Endothelial cell of umbilical vein (primary cell): Measurements from ENCODE around the gene ZNFX1. TPM values are rescaled to one million over a fixed set of nuclear protein-coding genes. Genes with fewer than 3 reads are reported as not detected.

ENCODE experiments used
- BruUV-seq: library from RNA; stranded (reverse); fragments of 400-500 nt; replicated peaks from 2 replicates; lab custom pipeline; 2021; lab: Mats Ljungman, UMichigan
- CTCF ChIA-PET: fragments of 300-600, 350-600 bp; sonication (Branson Sonifier 250); formaldehyde crosslinking; loops from one replicate; lab custom pipeline; 2021; ENCODE audit warnings: antibody characterized with exemption, inconsistent platforms; lab: Charles Lee
- POLR2A ChIA-PET: fragments of 300-600, 350-600 bp; sonication (Branson Sonifier 250); formaldehyde crosslinking; loops from one replicate; lab custom pipeline; 2021; ENCODE audit warnings: antibody characterized with exemption, inconsistent platforms; lab: Charles Lee
- DNase-seq: peaks from one replicate; pipeline ENCODE4 v3.0.0-alpha.2; 2011; ENCODE audit warnings: low read depth, low spot score
- FAIRE-seq: peaks from 2 replicates; lab custom pipeline; 2011; peaks lifted over from hg19 to GRCh38; lab: Jason Lieb, UNC
- H2AFZ ChIP-seq: 2 replicates; pipeline ENCODE4 v1.6.0; 2012; ENCODE audit warnings: low read depth, low read length, control low read depth, inconsistent platforms
- H3K27ac ChIP-seq: 2 replicates; pipeline ENCODE4 v1.5.1; 2011; ENCODE audit warnings: low read depth, mild to moderate bottlenecking, control low read depth, low read length, moderate library complexity; ENCODE audit not compliant: insufficient read depth
- H3K27me3 ChIP-seq, 2 experiments: 2 replicates each; pipeline versions ENCODE4 v1.6.0 to v1.6.1; 2011; ENCODE audit warnings: low read length in 2 of 2, mixed read lengths in 1 of 2; ENCODE audit not compliant: control insufficient read depth in 2 of 2, insufficient read depth in 2 of 2
- H3K36me3 ChIP-seq, 2 experiments: 2 replicates in 1 of 2; 3 replicates in 1 of 2; pipeline ENCODE4 v1.5.1; 2011; ENCODE audit warnings: low read length in 2 of 2, mild to moderate bottlenecking in 1 of 2, moderate library complexity in 1 of 2; ENCODE audit not compliant: control insufficient read depth in 2 of 2, insufficient read depth in 2 of 2; ENCODE audit errors: extremely low read depth in 1 of 2
- H3K4me1 ChIP-seq: 3 replicates; pipeline ENCODE4 v1.5.1; 2011; ENCODE audit warnings: mild to moderate bottlenecking, low read length; ENCODE audit not compliant: control insufficient read depth, insufficient read depth; ENCODE audit errors: extremely low read depth
- H3K4me2 ChIP-seq: 2 replicates; pipeline ENCODE4 v1.6.1; 2011; ENCODE audit warnings: low read length, control low read depth, mixed read lengths; ENCODE audit not compliant: insufficient read depth
- H3K4me3 ChIP-seq, 3 experiments: fragments of 200-600 bp in 1 of 3; sonication (generic), shearing (Covaris generic) in 1 of 3; replicated peaks in 1 of 3; 2 replicates each; pipeline ENCODE4 v1.5.1; 2011 to 2016; ENCODE audit warnings: control low read depth in 3 of 3, low read length in 3 of 3, mild to moderate bottlenecking in 2 of 3, inconsistent platforms in 1 of 3, low read depth in 1 of 3, moderate library complexity in 1 of 3; ENCODE audit not compliant: insufficient read depth in 1 of 3
- H3K79me2 ChIP-seq: 2 replicates; pipeline ENCODE4 v1.6.0; 2012; ENCODE audit warnings: low read length, inconsistent platforms; ENCODE audit not compliant: control insufficient read depth, insufficient read depth
- H3K9ac ChIP-seq: replicated peaks from 2 replicates; pipeline ENCODE3; 2011; ENCODE audit warnings: low read length, control low read depth; ENCODE audit not compliant: insufficient read depth; ENCODE audit errors: extremely low read depth
- H3K9me1 ChIP-seq: replicated peaks from 3 replicates; pipeline ENCODE4 v1.6.0; 2011; ENCODE audit warnings: mild to moderate bottlenecking, low read length; ENCODE audit not compliant: control insufficient read depth, insufficient read depth; ENCODE audit errors: extremely low read depth
- H3K9me3 ChIP-seq: replicated peaks from 2 replicates; pipeline ENCODE4 v1.5.1; 2012; ENCODE audit warnings: low read length, inconsistent platforms; ENCODE audit not compliant: control insufficient read depth, insufficient read depth
- H4K20me1 ChIP-seq: replicated peaks from 2 replicates; pipeline ENCODE3; 2011; ENCODE audit warnings: mild to moderate bottlenecking, low read length; ENCODE audit not compliant: control insufficient read depth, insufficient read depth; ENCODE audit errors: extremely low read depth
- EZH2 ChIP-seq: IDR thresholded peaks from 2 replicates; pipeline ENCODE4 v1.6.1; 2012; ENCODE audit warnings: borderline replicate concordance, low read depth, mild to moderate bottlenecking, moderate library complexity, low read length, inconsistent platforms; ENCODE audit not compliant: severe bottlenecking
- FOS ChIP-seq: IDR thresholded peaks from 2 replicates; pipeline ENCODE4 v1.6.1; 2011; ENCODE audit warnings: mild to moderate bottlenecking, low read length, moderate library complexity, borderline replicate concordance; ENCODE audit not compliant: insufficient read depth
- GATA2 ChIP-seq: IDR thresholded peaks from 2 replicates; pipeline ENCODE4 v1.7.0; 2011; ENCODE audit warnings: low read depth, mild to moderate bottlenecking, moderate library complexity, mixed read lengths, low read length; ENCODE audit not compliant: insufficient read length, insufficient read depth
- JUN ChIP-seq: IDR thresholded peaks from 2 replicates; pipeline ENCODE4 v1.6.1; 2011; ENCODE audit warnings: borderline replicate concordance, low read depth; ENCODE audit not compliant: insufficient read length, insufficient read depth
- MYC ChIP-seq: IDR thresholded peaks from one replicate; pipeline ENCODE4 v1.6.1; 2011; ENCODE audit warnings: mild to moderate bottlenecking, low read depth, low read length
- POLR2A ChIP-seq: IDR thresholded peaks from 2 replicates; pipeline ENCODE4 v1.6.1; 2012; ENCODE audit warnings: low read depth, mild to moderate bottlenecking, control low read depth, low read length
- POLR2AphosphoS5 ChIP-seq: IDR thresholded peaks from 2 replicates; pipeline ENCODE4 v1.6.1; 2012; ENCODE audit warnings: low read depth, mild to moderate bottlenecking, control low read depth, low read length, moderate library complexity; ENCODE audit not compliant: insufficient read depth
- dilution Hi-C: fragments of 300-500 bp; cut with MboI; formaldehyde crosslinking; loops from one replicate; pipeline ENCODE4 v1.15.0; 2019; ENCODE audit warnings: low sequenced_read_pairs; ENCODE audit not compliant: extremely low pct_ligation_motif_present
- intact Hi-C: fragments of 100-400 bp; cut with micrococcal nuclease; formaldehyde crosslinking; loops from one replicate; pipeline ENCODE4 v1.10.0; 2022
- polyA plus RNA-seq, 4 experiments: library from polyadenylated mRNA; depleted of rRNA in 3 of 4; stranded (reverse) in 3 of 4; unstranded in 1 of 4; fragments of >200 nt; gene quantifications; 2 replicates each; pipeline versions ENCODE4 v1.2.1 to v1.2.3, GENCODE V29; 2011 to 2012; ENCODE audit warnings: missing spikeins in 1 of 4
- total RNA-seq: library from RNA; stranded (reverse); gene quantifications from 2 replicates; pipeline ENCODE4 v1.2.3, GENCODE V29; 2021
- TF ChIP-seq, protein P1 (sequence below): IDR thresholded peaks from 2 replicates; pipeline ENCODE4 v1.6.1; 2011; ENCODE audit not compliant: insufficient read depth, insufficient read length
- TF ChIP-seq, protein P2 (sequence below), 2 donors: IDR thresholded peaks; 1 replicate in 1 of 2; 2 replicates in 1 of 2; pipeline ENCODE4 v1.5.1; 2011; ENCODE audit warnings: low read length in 2 of 2, mild to moderate bottlenecking in 2 of 2, moderate library complexity in 2 of 2, control low read depth in 1 of 2, inconsistent platforms in 1 of 2, low read depth in 1 of 2; ENCODE audit not compliant: insufficient read depth in 1 of 2; ENCODE audit errors: extremely low read depth in 1 of 2

The ZNFX1 gene
- total and polyA plus RNA-seq, 2 donors (not counting 3 experiments of a cell fraction or from before 2014, with no cell fraction given): 8.3 to 27.9 TPM

DNA sequence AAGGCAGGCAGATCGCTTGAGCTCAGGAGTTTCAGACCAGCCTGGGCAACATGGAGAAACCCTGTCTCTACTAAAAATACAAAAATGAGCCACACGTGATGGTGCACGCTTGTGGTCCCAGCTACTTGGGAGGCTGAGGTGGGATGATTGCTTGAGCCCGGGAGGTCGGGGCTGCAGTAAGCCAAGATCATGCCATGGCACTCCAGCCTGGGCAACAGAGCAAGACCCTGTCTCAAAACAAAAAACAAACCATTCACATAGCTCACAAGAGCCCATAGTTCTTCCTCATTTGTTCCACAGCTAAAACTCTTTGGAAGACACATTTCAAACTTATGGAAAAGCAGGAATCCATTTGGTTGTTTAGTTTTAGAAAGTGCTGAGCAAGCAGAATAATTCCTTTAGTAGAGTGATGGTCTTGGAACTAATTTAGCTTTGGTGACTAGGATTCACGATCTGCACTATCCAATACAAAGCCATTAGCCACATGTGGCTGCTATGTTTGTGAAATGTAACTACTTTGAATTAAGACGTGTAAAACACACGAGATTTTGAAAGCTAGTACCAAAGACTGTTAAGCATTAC is 4.1 kb downstream of the ZNFX1 start:
- peaks cover 17% of the 10 kb centered on the region for H3K4me1 ChIP-seq
- H2AFZ ChIP-seq: no peak overlapping the region
- H3K4me2 ChIP-seq: no peak overlapping the region
- CTCF ChIA-PET: no interaction called here
- POLR2A ChIA-PET: no interaction called here
- no peaks in the 10 kb centered on the region for H3K27me3 ChIP-seq
- intact Hi-C loops: no loop called here
- no peaks in the 10 kb centered on the region for H3K9me1 ChIP-seq
- TF ChIP-seq, protein P1, sequence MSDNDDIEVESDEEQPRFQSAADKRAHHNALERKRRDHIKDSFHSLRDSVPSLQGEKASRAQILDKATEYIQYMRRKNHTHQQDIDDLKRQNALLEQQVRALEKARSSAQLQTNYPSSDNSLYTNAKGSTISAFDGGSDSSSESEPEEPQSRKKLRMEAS: no peak
- TF ChIP-seq, protein P2, sequence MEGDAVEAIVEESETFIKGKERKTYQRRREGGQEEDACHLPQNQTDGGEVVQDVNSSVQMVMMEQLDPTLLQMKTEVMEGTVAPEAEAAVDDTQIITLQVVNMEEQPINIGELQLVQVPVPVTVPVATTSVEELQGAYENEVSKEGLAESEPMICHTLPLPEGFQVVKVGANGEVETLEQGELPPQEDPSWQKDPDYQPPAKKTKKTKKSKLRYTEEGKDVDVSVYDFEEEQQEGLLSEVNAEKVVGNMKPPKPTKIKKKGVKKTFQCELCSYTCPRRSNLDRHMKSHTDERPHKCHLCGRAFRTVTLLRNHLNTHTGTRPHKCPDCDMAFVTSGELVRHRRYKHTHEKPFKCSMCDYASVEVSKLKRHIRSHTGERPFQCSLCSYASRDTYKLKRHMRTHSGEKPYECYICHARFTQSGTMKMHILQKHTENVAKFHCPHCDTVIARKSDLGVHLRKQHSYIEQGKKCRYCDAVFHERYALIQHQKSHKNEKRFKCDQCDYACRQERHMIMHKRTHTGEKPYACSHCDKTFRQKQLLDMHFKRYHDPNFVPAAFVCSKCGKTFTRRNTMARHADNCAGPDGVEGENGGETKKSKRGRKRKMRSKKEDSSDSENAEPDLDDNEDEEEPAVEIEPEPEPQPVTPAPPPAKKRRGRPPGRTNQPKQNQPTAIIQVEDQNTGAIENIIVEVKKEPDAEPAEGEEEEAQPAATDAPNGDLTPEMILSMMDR (IDR thresholded peaks at IDR 0.05; ENCODE audit: extremely low read depth in 1 of 2, insufficient read depth in 1 of 2, low read depth in 1 of 2, low read length in 2 of 2): no peak
- TF ChIP-seq MYC (no peak), POLR2A (no peak), EZH2 (no peak), FOS (no peak), GATA2 (no peak), POLR2AphosphoS5 (no peak), JUN (no peak)
- H4K20me1 ChIP-seq: no peaks in the 10 kb centered on the region
- FAIRE-seq (no peak), DNase-seq (no peak)
- dilution Hi-C loops: no loop called here
- H3K9ac ChIP-seq: no peak overlapping the region
- no peak overlapping the region for H3K4me3 ChIP-seq
- peaks cover 14 to 21% of the 10 kb centered on the region in 2 experiments for H3K36me3 ChIP-seq
- H3K27ac ChIP-seq: no peak overlapping the region
- no peaks in the 10 kb centered on the region for H3K9me3 ChIP-seq
- BruUV-seq: no TSS peak
- peaks cover 78% of the 10 kb centered on the region for H3K79me2 ChIP-seq
